Measurements from ENCODE around the gene LAD1. TPM values are rescaled to one million over a fixed set of nuclear protein-coding genes. Genes with fewer than 3 reads are reported as not detected.

Gene LAD1
- total and polyA plus RNA-seq, 4 donors = 17.8 to 63.8 (median 38.7) TPM

DNA sequence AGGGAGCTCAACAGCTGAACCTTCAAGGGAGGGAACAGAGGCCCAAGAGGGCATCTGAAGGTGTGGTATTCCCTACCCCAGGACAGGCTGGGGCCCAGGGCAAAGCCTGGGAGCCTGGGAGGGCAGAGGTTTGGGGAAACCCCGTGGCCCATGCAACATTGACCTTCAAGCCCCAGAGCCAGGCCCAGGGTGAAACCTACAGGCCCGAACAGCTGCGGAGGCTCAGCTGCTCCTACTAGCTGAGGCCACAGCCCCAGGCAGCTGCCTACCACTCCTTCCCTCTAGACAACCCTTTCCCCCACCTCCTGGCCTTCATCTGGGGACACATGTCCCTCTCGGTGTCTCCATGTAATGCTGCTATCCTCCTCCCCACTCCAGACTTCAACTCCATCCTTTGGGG lies 3.2 kb downstream of the LAD1 start:
- no peak for DNase-seq
- H3K9me3 ChIP-seq (ENCODE audit: control insufficient read depth in 4 of 4, insufficient read depth in 3 of 4, low read length in 3 of 4) = no peaks in the 10 kb centered on the region
- peak overlapping the region in 1 of 2 donors; percentile 2 for H3K27ac ChIP-seq (ENCODE audit: low read depth in 1 of 2, low read length in 1 of 2)
- no peaks in the 10 kb centered on the region for H3K36me3 ChIP-seq (ENCODE audit: control insufficient read depth in 4 of 4, insufficient read depth in 4 of 4, low read length in 4 of 4)
- peaks cover 0 to 19% (median 16%) of the 10 kb centered on the region in 3 donors for H3K27me3 ChIP-seq (ENCODE audit: control insufficient read depth in 3 of 3, insufficient read depth in 3 of 3, low read length in 2 of 3)
- ATAC-seq (ENCODE audit: insufficient read depth, low FRiP score) = no peak
- TF ChIP-seq, protein P1, sequence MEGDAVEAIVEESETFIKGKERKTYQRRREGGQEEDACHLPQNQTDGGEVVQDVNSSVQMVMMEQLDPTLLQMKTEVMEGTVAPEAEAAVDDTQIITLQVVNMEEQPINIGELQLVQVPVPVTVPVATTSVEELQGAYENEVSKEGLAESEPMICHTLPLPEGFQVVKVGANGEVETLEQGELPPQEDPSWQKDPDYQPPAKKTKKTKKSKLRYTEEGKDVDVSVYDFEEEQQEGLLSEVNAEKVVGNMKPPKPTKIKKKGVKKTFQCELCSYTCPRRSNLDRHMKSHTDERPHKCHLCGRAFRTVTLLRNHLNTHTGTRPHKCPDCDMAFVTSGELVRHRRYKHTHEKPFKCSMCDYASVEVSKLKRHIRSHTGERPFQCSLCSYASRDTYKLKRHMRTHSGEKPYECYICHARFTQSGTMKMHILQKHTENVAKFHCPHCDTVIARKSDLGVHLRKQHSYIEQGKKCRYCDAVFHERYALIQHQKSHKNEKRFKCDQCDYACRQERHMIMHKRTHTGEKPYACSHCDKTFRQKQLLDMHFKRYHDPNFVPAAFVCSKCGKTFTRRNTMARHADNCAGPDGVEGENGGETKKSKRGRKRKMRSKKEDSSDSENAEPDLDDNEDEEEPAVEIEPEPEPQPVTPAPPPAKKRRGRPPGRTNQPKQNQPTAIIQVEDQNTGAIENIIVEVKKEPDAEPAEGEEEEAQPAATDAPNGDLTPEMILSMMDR (IDR thresholded peaks at IDR 0.05; ENCODE audit: control extremely low read depth, extremely low read depth) = no peak
- WGBS, 2 donors = 93 to 96% methylated on average over 4 of the region's 4 CpGs
- H3K4me3 ChIP-seq = no peak overlapping the region
- peaks cover 0 to 27% (median 10%) of the 10 kb centered on the region in 5 donors for H3K4me1 ChIP-seq (ENCODE audit: control insufficient read depth in 5 of 5, insufficient read depth in 5 of 5, low read length in 5 of 5)
- H3K9ac ChIP-seq (ENCODE audit: insufficient read depth in 1 of 2, low read length in 2 of 2) = no peak overlapping the region

DNA sequence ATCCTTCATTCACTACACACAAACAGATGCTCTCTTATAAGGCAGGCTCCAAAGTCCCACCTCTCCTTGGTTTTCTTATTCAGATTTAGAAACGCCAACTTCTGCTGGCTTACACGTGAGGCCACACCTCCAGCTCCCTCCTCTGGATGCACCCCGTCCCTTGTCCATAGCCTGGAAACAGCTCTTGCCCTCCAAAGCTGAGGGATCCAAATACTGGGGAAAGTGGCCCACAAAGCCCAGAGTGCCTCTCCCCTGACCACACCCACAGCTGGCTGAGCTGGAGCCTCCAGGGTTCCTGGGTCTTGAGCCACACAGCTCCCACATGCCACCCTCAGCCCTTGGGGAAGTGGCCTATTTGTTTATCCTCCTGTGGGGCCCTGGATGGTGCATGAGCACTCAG lies 4.5 kb downstream of the LAD1 start:
- peaks cover 0 to 18% (median 9%) of the 10 kb centered on the region in 5 donors for H3K4me1 ChIP-seq (ENCODE audit: control insufficient read depth in 5 of 5, insufficient read depth in 5 of 5, low read length in 5 of 5)
- H3K27me3 ChIP-seq (ENCODE audit: control insufficient read depth in 3 of 3, insufficient read depth in 3 of 3, low read length in 2 of 3) = peaks cover 0 to 9% (median 9%) of the 10 kb centered on the region in 3 donors
- H3K9me3 ChIP-seq (ENCODE audit: control insufficient read depth in 4 of 4, insufficient read depth in 3 of 4, low read length in 3 of 4) = no peaks in the 10 kb centered on the region
- no peaks in the 10 kb centered on the region for H3K36me3 ChIP-seq (ENCODE audit: control insufficient read depth in 4 of 4, insufficient read depth in 4 of 4, low read length in 4 of 4)
- WGBS, 2 donors = 76 to 80% methylated on average over 3 of the region's 3 CpGs
- TF ChIP-seq, protein P1 (IDR thresholded peaks at IDR 0.05; ENCODE audit: control extremely low read depth, extremely low read depth) = no peak
- ATAC-seq (ENCODE audit: insufficient read depth, low FRiP score) (no peak), DNase-seq (no peak)
- no peak overlapping the region for H3K27ac ChIP-seq (ENCODE audit: low read depth in 1 of 2, low read length in 1 of 2)
- H3K4me3 ChIP-seq = no peak overlapping the region
- H3K9ac ChIP-seq (ENCODE audit: insufficient read depth in 1 of 2, low read length in 2 of 2) = no peak overlapping the region

DNA sequence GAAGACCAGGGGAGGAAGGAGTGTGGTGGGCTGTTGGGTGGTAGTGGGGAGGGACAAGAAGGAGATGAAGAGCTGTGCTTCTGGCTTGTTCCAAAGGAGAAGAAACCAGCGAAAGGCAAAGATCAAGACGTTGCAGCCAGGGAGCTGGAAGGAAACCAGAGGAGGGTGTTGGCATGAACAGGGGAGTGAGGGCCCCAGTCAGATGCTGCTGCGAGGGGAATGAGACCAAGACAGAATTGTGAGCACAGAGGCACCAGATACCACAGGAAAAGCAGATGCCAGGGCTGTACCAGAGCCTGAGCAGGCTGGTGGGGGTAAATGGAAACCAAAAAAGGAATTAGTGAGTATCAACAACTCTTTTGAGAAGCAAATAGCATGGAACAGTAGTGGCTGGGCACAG lies 6.0 kb downstream of the LAD1 start:
- H3K9me3 ChIP-seq (ENCODE audit: control insufficient read depth in 4 of 4, insufficient read depth in 3 of 4, low read length in 3 of 4) = no peaks in the 10 kb centered on the region
- H3K27me3 ChIP-seq (ENCODE audit: control insufficient read depth in 3 of 3, insufficient read depth in 3 of 3, low read length in 2 of 3) = peaks cover 0 to 3% (median under 1%) of the 10 kb centered on the region in 3 donors
- 26 to 56% methylated on average over 3 of the region's 3 CpGs for WGBS, 2 donors
- DNase-seq (no peak), ATAC-seq (ENCODE audit: insufficient read depth, low FRiP score) (no peak)
- peaks cover 0 to 8% (median 3%) of the 10 kb centered on the region in 5 donors for H3K4me1 ChIP-seq (ENCODE audit: control insufficient read depth in 5 of 5, insufficient read depth in 5 of 5, low read length in 5 of 5)
- no peaks in the 10 kb centered on the region for H3K36me3 ChIP-seq (ENCODE audit: control insufficient read depth in 4 of 4, insufficient read depth in 4 of 4, low read length in 4 of 4)
- H3K4me3 ChIP-seq = no peak overlapping the region
- no peak overlapping the region for H3K9ac ChIP-seq (ENCODE audit: insufficient read depth in 1 of 2, low read length in 2 of 2)
- TF ChIP-seq, protein P1 (IDR thresholded peaks at IDR 0.05; ENCODE audit: control extremely low read depth, extremely low read depth) = no peak
- H3K27ac ChIP-seq (ENCODE audit: low read depth in 1 of 2, low read length in 1 of 2) = no peak overlapping the region
